ENCODE results near the gene RND1. TPM values are rescaled to one million over a fixed set of nuclear protein-coding genes. Genes with fewer than 3 reads are reported as not detected.
A peak's percentile ranks its signal among the peaks of the same experiment; 100 is the strongest.
"Not testable (repeated sequence)": the region's sequence is repeated elsewhere in the genome, so short reads cannot be mapped to it uniquely, and the experiment has no call there.

RND1 gene
- polyA plus RNA-seq, 1 donor (not counting 4 experiments of a cell fraction or from before 2014, with no cell fraction given) = 0.16 TPM

DNA sequence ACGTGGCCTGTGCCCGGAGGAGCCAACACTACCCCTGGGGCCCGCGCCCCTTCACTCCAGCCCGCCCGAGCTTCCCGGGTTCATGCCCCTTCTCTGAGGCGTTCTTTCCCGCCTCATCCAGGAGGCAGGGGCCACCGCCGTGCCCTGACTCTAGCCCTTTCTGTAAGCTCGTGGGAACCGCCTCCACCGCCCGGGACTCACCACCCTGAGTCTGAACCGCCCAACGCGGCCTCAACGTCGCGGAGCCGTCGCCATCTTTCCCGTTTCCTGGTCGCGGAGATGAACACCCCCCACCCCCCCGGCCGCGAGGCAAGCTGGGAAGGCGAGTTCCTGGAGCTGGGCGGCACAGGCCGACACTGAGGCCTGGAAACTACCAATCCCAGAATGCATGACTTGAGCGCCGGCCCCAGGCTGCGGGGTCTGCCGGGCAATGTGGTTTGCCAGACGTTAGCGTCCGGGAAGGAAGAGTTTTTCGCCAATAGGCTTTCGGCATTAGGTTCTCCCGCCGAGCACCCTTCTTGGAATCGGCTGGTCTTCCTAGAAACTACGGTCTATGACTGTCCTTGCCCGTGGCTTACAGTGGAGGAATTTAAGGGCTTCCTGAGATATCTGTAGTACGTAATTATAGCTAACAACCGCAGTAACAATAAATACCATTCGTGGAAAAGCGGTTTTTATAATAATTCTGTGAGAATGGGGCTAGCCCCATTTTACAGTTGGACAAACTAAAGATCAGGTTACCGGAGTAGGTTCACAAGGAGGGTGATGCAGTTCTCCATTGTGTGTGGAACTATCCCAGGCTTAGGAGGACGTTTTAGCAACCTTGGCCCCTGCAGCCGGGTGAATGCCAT, 13.6 kb downstream of the RND1 start, which contains the start of gene DDX23:
Gene DDX23, minus strand, starts transcription at position 281 of the 851 bp plus-strand sequence. CDS start 6,381 bp downstream, outside the sequence.
- Histone ChIP-seq H3K79me2 (ENCODE audit: control insufficient read depth, insufficient read depth, low read length) (peaks cover 42% of the 10 kb centered on the region), H3K27me3 (ENCODE audit: control insufficient read depth, extremely low read depth, insufficient read depth, low read length) (no peaks in the 10 kb centered on the region), H3K4me1 (ENCODE audit: control insufficient read depth, extremely low read depth, insufficient read depth, low read length) (peaks cover 16% of the 10 kb centered on the region), H4K20me1 (ENCODE audit: control insufficient read depth, extremely low read depth, insufficient read depth, low read length) (no peaks in the 10 kb centered on the region), H3K9me1 (ENCODE audit: control insufficient read depth, extremely low read depth, insufficient read depth, low read length) (no peaks in the 10 kb centered on the region), H3K4me3 (ENCODE audit: control insufficient read depth in 2 of 3, extremely low read depth in 1 of 3, insufficient read depth in 2 of 3, low read depth in 1 of 3, low read length in 3 of 3) (peak within 1 kb of the TSS; percentile 79 to 99 (median 99)), H3K4me2 (ENCODE audit: control insufficient read depth, extremely low read depth, insufficient read depth, low read depth, low read length) (peak within 1 kb of the TSS; percentile 84), H3K36me3 (ENCODE audit: control insufficient read depth in 2 of 2, extremely low read depth in 1 of 2, insufficient read depth in 2 of 2, low read length in 2 of 2) (peaks cover 0 to 1% of the 10 kb centered on the region in 2 experiments), H3K27ac (ENCODE audit: control insufficient read depth, insufficient read depth, low read length) (peak within 1 kb of the TSS; percentile 87), H3K9me3 (ENCODE audit: control insufficient read depth, low read depth, low read length) (no peaks in the 10 kb centered on the region), H2AFZ (ENCODE audit: control insufficient read depth, low read length) (peak within 1 kb of the TSS; percentile 97), H3K9ac (ENCODE audit: control insufficient read depth, extremely low read depth, insufficient read depth, low read length) (peak within 1 kb of the TSS; percentile 95)
- FAIRE-seq (peak; percentile 44), DNase-seq (ENCODE audit: low read depth, low spot score) (peak; percentile 78)
- dilution Hi-C loops (cut with MboI; ENCODE audit: extremely low pct_ligation_motif_present, low sequenced_read_pairs) = no loop called here
- TF ChIP-seq EZH2 (IDR thresholded peaks at IDR 0.05; ENCODE audit: low read length) = no peak
- TF ChIP-seq, protein P1, sequence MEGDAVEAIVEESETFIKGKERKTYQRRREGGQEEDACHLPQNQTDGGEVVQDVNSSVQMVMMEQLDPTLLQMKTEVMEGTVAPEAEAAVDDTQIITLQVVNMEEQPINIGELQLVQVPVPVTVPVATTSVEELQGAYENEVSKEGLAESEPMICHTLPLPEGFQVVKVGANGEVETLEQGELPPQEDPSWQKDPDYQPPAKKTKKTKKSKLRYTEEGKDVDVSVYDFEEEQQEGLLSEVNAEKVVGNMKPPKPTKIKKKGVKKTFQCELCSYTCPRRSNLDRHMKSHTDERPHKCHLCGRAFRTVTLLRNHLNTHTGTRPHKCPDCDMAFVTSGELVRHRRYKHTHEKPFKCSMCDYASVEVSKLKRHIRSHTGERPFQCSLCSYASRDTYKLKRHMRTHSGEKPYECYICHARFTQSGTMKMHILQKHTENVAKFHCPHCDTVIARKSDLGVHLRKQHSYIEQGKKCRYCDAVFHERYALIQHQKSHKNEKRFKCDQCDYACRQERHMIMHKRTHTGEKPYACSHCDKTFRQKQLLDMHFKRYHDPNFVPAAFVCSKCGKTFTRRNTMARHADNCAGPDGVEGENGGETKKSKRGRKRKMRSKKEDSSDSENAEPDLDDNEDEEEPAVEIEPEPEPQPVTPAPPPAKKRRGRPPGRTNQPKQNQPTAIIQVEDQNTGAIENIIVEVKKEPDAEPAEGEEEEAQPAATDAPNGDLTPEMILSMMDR (optimal IDR thresholded peaks at IDR 0.05 in 1 of 3, IDR thresholded peaks at IDR 0.05 in 1 of 3, conservative IDR thresholded peaks at IDR 0.05 in 1 of 3; ENCODE audit: extremely low read depth in 1 of 3, insufficient read depth in 2 of 3, low read length in 3 of 3) = no peak

DNA sequence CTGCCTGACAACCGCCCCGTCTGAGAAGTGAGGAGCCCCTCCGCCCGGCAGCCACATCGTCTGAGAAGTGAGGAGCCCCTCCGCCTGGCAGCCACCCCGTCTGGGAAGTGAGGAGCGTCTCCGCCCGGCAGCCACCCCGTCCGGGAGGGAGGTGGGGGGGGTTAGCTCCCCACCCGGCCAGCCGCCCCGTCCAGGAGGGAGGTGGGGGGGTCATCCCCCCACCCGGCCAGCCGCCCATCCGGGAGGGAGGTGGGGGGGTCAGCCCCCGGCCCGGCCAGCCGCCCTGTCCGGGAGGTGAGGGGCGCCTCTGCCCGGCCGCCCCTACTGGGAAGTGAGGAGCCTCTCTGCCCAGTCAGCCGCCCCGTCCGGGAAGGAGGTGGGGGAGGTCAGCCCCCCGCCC, 23.6 kb downstream of the RND1 start:
- peaks cover 31 to 47% of the 10 kb centered on the region in 2 experiments for H3K36me3 ChIP-seq (ENCODE audit: control insufficient read depth in 2 of 2, extremely low read depth in 1 of 2, insufficient read depth in 2 of 2, low read length in 2 of 2)

More for the DNA sequence above, 23.6 kb downstream of the RND1 start:
- H2AFZ ChIP-seq (ENCODE audit: control insufficient read depth, low read length); H3K79me2 ChIP-seq (ENCODE audit: control insufficient read depth, insufficient read depth, low read length); H3K9ac ChIP-seq (ENCODE audit: control insufficient read depth, extremely low read depth, insufficient read depth, low read length); H3K9me3 ChIP-seq (ENCODE audit: control insufficient read depth, low read depth, low read length); H4K20me1 ChIP-seq (ENCODE audit: control insufficient read depth, extremely low read depth, insufficient read depth, low read length); H3K9me1 ChIP-seq (ENCODE audit: control insufficient read depth, extremely low read depth, insufficient read depth, low read length); H3K4me1 ChIP-seq (ENCODE audit: control insufficient read depth, extremely low read depth, insufficient read depth, low read length); H3K4me3 ChIP-seq (ENCODE audit: control insufficient read depth in 2 of 3, extremely low read depth in 1 of 3, insufficient read depth in 2 of 3, low read depth in 1 of 3, low read length in 3 of 3); H3K27me3 ChIP-seq (ENCODE audit: control insufficient read depth, extremely low read depth, insufficient read depth, low read length); DNase-seq (ENCODE audit: low read depth, low spot score); H3K27ac ChIP-seq (ENCODE audit: control insufficient read depth, insufficient read depth, low read length); FAIRE-seq; H3K4me2 ChIP-seq (ENCODE audit: control insufficient read depth, extremely low read depth, insufficient read depth, low read depth, low read length); dilution Hi-C loops (cut with MboI; ENCODE audit: extremely low pct_ligation_motif_present, low sequenced_read_pairs): not testable (repeated sequence)

Data from keratinocyte (primary cell).